Measurements from ENCODE around the gene ERFL.
A peak's percentile ranks its signal among the peaks of the same experiment; 100 is the strongest.
"Not testable (repeated sequence)": the region's sequence is repeated elsewhere in the genome, so short reads cannot be mapped to it uniquely, and the experiment has no call there.

ERFL gene

DNA sequence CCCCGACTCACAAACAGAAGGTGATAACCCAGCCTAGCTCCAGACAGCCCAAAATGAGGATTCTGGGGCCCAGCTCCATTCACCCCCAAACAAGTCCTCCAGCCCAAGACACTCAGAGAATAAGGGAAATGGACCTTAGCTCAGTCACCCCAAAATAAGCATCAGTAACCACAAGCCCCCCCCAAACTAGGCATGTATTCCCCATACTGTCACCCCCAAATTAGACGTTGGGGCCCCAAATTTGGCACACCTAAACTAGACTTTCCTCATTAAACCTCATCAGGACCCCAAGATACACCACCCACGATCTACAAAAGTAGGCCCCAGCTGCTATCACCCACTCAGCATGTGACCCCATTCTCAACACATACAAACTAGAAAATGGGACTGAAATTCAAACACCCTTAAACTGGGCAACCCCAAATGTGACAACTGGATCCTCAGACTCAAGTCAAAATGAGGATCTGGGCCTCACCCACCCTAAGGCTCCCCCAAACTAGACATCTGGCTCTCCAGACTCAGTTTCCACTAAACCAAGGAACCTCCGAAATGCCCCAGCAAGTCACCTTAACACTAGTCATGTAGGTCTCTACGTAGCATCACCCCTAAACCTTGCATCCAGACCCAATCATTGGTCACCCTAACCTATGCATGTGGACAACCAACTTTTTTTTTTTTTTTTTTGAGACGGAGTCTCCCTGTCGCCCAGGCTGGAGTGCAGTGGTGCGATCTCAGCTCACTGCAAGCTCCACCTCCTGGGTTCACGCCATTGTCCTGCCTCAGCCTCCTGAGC lies 13.4 kb upstream of the ERFL start:
- DNase-seq (ENCODE audit: low read depth): no peak

DNA sequence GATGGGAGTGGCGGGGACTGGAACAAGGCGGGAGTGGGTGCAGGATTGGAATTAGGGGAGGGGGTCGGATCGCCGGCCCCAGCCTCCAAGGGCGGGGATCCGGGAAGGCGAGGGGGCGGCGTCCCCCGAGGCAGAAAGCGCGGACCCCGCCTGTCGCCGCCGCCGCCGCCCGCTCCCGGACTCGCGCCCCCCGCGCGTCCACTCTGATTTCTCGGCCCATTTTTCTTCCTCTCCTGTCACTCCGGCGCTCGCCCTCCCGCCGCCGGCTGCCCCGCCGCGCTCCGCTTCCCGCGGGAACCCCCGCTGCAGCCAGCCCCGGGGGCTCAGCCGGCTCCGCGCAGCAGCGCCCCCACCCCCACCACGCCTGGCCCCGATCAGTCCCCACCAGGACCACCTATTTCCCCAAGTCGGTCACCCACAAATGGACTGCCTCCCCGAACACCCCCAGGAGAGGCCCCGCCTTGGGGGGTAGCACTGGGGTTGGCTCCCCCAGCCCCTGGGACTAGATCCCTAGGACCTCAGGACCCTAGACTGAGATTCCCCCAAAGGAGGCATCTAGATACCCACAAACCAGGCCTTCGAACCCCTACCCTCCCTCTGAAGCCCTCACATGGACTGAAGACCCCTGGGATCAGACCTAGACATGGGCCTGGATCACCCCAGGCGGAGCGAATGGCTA lies 12.6 kb upstream of the ERFL start:
- no peak for DNase-seq (ENCODE audit: low read depth)

DNA sequence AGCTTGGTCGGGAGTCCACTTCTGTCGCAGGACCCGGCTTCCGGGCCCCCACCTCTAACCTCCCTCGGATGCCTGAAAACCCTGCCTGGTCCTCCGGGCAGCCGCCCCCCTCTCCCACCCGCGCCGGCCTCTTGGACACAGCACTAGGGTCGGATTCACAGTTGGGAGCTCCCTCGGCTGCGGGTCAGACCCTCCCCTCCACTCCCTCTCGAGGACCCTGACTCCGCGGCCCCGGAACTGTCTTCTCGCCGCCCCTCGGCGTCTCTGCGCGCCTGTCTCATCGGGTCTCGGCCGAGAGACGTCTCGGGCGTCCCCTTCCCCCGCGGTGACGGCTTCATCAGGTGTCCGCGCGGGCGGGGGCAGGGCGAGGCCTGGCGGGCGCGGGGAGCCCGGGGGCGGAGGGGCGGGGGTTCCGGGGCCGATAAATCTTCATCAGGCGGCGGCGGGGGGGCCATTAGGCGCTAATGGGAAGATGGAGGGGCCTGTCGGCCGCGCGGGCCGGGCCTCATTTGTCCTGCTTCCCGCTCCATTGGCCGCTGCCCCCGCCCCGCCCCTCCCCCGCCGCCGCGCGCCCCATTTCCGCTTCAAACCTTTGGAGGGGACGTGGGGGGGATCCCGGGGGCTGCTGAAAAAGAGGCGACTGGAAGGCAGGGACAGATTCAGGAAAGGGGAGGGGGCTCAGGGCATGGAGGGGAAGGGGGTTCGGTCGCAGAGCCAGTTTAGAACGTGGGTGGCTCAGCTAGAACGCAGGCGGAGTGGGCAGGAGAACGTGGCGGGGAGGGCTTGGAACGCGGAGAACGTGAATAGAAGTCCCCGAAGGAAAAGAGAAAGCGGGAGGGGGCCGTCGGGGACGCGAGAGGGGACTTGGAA lies 11.8 kb upstream of the ERFL start:
- DNase-seq (ENCODE audit: low read depth): peak; percentile 60

DNA sequence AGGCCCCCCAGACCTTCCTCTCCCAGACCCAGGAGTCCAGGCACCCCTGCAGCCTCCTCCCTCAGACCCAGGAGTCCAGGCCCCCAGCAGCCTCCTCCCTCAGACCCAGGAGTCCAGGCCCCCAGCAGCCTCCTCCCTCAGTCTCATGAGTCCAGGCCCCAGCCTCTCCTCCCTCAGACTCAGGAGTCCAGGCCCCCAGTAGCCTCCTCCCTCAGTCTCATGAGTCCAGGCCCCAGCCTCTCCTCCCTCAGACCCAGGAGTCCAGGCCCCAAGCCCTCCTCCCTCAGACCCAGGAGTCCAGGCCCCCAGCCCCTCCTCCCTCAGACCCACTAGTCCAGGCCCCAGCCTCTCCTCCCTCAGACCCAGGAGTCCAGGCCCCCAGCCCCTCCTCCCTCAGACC lies 11.0 kb upstream of the ERFL start:
- DNase-seq (ENCODE audit: low read depth): not testable (repeated sequence)

DNA sequence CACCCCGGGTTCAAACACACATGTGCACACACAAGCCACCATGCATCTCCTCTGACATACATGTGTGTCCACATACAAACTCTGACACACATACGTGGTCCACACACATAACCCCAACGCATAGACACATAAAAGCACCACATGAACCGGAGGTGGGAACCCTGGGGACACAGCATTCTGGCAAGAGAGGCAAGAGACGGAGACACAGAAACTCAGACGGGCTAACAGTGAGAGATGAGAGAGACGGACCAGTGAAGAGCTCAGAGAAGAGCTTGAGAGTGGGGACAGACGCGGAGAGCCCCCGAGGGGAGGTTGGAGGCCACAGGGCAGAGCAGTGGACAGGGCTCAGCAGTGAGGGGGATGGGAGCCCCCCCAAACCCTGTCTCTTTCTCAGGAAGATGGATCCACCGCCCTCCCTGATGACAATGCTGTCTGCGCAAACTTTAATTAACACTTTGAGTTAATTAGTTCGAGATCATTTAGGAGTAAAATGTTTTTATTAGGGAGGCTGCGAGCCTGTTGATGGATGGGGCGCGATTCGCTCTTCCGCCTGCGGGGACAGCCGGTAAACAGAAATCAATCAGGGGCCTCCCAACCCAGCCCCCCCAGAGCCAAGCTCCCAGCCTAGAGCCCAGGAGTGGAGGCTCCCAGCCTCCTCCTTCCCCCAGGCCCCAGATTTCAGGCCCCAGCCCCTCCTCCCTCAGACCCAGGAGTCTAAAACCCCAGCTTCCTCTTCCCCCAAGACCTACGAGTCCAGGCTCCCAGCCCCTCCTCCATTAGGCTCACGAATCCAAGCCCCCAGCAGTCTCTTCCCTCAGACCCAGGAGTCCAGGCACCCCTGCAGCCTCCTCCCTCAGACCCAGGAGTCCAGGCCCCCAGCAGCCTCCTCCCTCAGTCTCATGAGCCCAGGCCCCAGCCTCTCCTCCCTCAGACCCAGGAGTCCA lies 9.5 kb upstream of the ERFL start:
- DNase-seq (ENCODE audit: low read depth): no peak

DNA sequence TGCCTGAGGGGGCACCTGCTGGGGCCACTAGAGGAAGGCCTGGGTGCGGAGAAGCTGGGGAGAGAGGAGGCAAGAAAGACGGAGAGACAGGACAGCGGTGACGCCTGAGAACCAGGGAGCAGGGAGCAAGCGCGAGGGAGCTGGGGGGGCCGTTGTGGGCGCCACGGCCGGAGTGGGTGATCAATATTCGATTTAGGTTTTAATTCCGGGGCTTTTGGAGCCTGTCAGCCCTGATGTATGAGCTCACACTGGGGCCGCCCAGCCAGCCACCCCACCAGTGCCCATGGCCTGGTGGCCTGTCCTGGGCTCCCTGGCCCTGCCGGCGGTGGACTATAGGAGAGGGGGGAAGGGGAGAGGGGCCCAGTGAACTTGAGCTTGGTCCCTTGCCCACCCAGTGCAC lies 8.7 kb upstream of the ERFL start:
- no peak for DNase-seq (ENCODE audit: low read depth)

DNA sequence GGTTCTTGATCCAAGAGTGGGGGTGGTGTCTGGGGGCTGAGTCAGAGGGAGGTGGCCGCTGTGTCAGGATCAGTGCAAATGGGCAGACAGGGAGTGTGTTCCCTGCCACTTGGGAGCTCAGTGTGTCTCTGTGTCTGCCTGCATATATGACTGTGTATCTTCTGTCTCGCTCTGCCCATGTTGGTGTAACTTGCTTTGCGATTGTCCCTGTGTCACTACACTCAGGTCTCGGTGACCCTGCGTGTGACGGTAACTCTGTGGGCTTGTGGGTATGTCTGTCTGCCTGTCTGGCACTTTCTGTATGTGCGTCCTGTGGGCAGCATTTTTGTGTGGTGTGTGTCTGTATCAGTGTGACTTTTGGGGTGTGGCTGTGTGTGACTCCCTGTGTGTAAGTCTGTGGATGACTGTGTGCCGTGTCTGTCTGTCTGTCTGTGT lies 8.2 kb upstream of the ERFL start:
- no peak for DNase-seq (ENCODE audit: low read depth)

DNA sequence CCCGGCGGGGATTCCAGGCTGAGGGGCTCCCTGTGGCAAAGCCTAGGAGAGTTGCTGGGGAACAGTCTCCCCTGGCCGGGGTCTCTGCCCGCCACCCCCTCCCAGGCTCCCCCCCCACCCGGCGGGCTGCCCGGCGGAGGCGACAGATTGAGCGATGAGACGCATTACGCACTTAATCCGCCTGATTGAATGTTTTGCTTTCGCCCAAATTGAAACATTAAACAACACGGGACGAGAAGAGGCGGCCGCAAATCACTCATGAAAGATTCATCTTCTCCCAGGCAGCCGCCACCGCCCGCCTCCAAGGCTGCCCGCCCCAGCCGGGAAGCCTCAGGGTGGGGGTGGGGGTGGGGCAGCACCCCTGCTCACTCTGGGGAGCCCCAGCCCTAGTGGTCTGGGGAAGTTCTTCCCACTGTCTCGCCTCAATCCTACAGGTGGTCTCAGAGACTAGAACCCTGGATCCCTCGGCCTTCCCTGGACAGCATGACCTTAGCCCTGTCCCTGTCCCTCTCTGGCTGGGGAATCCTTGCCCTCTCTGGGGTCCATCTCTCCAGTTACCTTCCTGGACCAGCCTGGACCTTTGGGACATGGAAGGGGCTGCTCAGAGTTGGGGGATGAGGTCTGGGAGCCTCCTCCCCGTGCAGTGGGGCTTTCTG lies 7.6 kb upstream of the ERFL start:
- no peak for DNase-seq (ENCODE audit: low read depth)

DNA sequence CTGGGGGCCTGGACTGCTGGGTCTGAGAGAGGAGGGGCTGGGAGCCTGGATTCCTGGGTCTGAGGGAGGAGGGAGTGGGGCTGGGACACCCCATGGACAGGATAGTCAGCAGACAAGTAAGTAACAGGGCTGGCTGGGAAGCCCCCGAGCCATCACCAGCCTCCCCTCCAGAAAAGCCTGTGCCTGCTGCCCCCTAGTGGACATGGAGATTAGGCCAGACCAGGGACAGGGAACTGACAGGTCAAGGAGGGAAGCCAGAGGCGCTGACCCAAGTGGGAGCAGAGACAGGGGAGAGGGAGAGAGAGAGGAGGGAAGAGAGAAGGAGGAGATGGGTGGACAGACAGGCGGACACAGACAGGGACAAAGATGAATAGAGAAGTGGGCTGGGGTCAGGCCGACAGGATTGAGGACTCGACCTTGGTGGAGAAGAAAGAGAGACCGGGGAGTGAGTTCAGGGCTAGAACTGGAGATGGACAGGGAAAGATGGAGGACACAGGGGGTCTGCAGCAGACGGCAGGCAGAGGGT lies 6.7 kb upstream of the ERFL start:
- peak; percentile 68 for DNase-seq (ENCODE audit: low read depth)

DNA sequence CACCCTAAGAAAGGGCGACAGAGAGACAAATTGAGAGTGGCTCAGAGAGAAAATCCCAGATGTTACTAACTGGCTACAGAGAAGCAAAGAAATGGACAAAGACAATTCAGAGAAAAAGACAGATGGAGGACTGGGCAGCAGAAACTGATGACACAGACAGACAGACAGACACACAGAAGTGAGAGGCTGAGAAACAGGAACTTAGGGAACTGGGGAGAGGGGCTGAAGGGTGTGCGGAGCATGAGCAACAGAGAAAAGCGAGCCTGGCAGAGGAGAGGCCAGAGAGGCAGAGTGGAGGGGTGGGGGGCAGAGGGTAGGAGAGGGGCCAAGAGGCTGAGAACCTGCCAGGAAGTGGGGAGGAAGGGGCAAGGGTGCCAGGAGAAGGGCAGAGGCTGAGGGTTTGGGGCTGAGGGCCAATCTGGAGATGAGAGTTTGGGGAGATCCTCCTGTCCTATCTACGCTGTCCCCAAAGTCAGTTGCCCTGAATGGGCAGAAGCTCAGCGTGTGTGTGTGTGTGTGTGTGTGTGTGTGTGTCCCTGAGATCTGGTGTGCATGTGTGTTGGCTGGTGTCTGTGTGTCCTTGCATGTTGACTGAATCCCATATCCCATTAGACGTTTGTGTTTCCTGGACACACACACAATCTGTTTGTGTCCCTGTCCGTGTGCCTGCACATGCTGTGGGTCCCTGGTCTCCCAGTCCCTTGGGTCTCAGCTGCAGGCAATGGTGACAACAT lies 5.6 kb upstream of the ERFL start:
- no peak for DNase-seq (ENCODE audit: low read depth)

DNA sequence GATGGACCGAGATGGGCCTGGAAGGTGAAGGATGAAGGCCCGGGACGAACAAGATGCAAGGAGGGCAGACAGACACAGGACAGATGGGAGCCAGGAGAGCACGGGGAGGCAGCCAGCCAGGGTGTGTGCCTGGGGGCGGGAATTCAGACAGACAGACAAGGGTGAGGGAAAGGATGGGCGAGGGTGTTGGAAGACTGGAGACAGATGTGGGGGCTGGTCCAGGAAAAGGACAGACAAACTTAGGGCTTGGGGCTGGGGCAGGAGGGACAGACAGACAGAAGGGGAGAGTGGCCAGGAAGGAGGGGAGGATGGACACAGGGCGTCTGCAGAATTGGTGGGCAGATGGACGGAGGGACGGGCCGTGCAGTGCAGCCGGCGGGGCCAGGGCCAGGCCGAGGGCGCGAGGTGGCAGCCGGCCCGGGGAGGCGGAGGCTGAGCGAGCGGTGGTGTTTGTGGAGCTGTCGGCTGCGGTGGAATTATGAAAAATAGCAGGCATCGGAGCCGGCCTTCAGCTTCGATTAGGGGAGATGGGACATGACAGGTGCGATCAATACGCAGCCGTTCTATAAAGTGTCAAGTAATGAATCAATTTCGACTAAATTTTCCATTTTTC lies 4.6 kb upstream of the ERFL start:
- DNase-seq (ENCODE audit: low read depth): no peak

DNA sequence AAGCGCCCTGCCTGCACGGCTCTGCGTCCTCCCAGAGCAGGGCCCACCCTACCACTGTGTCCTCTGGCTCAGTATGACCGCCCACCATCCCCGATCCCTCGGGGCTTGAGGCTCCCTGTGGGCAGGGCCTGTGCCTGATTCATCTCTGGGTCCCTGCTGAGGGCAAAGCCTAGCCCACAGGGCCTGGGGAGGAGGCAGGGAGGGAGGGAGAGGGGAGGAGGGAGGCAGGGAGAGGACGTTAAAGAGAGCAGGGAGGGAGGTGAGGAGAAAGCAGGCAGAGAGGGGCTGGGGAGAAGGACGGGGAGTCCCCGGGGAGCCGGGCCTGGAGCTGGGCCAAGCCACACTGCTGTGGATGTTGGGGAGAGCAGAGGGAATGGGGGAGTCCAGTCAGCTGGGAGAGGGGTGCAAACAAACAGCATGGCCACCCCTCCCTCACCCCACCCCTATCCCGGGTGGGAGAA lies 4.0 kb upstream of the ERFL start:
- no peak for DNase-seq (ENCODE audit: low read depth)

DNA sequence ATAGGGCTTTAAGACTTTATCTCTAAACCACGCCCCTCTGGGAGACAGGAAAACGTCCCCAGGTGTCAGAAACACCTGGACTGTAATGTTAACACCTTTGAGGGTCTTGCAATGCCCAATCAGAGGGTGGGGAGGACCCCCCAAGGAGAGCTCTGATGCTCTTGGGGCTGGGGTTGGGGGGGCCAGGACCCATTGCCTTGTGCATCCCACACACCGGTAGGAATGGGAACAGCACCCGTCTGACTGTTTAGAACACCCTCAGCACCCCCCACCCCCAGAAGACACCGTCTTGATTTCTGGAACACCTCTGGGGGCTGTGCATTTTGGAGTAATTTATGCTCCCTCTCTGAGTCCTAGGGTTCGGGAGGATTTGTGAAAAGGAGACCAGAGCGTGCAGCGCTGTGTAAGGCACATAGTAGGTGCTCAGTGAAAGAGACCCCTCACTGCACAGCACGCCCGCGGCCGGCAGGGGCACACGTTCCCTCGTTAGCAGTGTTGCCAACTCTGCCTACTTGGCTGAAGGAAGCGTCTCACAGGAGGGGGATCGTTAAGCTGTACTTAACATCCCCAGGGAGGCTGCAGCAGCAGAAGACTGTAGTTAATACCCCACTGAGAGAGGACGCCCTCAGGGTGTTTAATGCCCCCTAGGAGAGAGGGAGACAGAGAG lies 2.8 kb upstream of the ERFL start:
- no peak for DNase-seq (ENCODE audit: low read depth)

DNA sequence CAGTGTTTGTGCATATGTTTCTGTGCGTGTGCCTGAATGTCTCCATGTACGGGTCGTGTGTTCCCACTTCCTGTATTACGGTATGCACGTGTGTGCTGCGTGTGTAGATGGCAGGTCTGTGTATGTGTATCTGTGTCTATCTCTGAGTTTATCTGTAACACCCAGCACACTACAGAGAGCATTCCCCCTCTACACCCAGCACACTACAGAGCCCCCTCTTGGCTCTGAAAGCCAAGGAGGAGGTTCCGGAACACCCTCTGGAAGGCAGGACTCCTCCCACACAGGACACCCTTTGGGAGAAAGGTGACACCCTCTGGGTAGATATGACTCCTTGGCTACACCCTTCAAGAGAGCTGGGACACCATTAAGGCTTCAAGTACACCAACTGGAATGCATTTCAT lies 2.1 kb upstream of the ERFL start:
- DNase-seq (ENCODE audit: low read depth): no peak

DNA sequence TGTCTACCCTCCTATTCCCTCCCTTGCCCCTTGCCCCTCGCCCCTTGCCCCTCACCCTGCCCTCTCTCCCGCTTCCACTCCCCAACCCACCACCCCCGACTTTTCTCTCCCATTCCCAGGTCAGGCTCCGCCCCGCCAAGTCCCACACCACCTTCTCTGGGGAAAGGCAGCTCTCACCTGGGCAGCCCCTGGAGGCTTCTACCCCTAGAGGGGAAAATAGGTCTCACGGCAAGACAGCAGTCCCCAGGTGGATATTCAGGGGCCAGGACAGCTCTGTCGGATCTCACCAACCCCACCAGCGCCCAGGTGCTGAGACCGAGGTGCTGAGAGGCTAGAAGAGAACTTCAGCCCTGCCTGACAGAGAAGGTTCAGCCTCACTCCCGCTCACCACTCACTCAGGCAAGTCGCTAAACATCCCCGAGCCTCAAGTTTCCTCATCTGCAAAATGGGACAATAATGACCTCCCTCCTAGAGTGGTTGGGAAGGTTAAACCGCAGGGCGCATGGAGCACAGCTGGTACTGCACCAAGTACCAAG lies 1.4 kb upstream of the ERFL start:
- DNase-seq (ENCODE audit: low read depth): no peak

DNA sequence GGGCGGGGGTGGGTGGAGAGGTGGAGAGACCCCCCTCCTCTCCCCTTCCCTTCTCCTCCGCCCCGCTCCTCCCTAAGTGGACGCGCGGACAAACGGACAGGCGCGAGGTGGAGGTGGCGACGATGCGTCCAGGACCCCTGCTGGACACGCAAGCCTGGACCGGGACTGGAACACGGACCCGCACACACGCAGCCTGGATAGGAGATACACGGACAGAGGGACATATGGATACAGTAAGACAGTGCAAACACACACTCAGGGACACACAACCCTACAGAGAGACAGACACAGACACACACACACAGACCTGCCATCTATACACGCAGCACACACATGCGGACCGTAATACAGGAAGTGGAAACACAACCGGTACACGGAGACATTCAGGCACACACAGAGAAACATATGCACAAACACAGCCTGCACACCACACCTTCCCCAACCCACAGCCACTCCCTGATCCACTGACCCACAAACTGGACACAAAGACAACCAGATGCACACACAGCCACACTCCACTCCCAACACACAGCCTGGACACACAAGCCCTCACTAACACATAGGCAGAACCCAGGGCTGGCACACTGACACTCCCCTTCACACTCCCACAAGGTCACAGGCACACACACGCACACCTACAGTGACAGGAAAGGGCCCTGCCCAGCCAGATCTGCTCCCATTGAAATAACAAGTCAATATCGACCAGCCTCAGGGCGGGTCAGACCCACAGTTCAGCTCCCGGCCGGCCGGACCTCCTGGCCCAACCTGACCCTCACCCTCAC lies 696 bp upstream of the ERFL start:
- DNase-seq (ENCODE audit: low read depth): no peak

DNA sequence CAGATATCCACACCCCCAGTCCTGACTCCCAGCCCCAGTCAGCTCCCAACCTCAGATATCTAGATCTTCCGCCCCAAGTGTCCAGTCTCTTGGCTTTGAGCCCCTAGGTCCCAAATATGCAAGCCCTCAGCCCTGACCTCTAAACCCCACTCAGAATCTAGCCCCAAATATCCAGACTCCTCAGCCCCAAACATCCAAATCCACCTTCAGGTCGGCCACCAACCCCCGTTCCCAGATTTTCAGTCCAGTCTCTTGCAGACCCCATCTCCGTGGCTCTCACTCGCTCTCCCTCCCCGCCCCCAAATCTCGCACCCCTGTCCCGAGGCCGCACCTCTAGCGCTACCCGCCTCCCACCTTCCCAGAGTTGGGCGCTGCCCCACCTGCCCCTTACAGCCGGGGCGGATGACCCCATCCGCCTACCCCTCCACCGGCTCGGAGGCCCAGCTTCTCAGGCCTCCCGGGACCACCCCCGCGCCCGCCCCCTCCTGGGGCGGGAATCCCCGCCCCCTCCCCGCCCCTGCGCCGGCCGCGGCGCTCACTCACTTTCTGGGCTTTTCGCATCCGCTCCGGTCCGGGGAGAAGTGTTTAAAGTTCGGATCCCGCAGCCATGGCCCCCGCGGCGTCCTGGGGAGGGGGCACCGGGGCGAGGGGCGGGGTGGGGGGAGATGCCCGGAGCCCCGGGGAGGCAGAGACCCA lies 604 bp downstream of the ERFL start:
- no peak for DNase-seq (ENCODE audit: low read depth)
